ENCODE measurements around the gene GPATCH4. TPM values are rescaled to one million over a fixed set of nuclear protein-coding genes. Genes with fewer than 3 reads are reported as not detected.
A peak's percentile ranks its signal among the peaks of the same experiment; 100 is the strongest.
"Not testable (repeated sequence)": the region's sequence is repeated elsewhere in the genome, so short reads cannot be mapped to it uniquely, and the experiment has no call there.

GPATCH4 gene
- 7.3 TPM for total RNA-seq

DNA sequence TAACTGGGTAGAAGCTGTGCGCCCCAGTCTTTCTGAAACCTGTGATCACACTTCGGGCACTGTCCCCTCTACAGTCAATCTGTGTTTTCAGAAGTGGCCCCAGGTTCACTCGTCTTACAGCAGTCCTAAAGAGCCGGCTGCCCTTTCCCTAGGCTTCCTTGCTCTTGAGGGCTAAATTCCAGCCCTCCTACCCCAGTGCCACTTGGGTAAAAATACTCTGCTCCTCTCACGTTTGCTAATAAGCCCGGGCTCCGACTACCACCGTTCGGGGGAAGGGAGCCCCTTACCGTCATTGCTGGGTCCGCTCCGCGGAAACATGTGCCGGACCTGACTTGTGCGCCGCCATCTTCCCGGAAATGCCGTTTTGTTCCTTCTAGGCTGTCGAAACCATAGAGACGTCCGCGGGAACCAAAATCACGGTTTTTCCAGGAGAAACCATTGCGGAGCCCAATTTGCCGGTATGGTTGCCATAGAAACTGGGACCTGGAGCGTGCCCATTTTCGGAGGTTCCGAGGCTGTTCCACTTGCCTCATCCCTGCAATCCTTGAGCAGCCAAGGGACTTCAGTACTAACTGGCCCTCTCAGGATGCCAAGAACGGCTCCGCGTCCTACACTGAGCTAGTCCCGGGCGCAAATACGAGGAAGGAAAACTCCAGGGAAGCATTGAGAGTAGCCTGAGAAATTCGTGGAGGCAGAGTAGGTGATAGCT lies at the start of gene GPATCH4:
Gene GPATCH4, minus strand, starts transcription at position 358 of the 709 bp plus-strand sequence.
- ATAC-seq (peak; percentile 93), DNase-seq (ENCODE audit: low spot score) (peak; percentile 79)

DNA sequence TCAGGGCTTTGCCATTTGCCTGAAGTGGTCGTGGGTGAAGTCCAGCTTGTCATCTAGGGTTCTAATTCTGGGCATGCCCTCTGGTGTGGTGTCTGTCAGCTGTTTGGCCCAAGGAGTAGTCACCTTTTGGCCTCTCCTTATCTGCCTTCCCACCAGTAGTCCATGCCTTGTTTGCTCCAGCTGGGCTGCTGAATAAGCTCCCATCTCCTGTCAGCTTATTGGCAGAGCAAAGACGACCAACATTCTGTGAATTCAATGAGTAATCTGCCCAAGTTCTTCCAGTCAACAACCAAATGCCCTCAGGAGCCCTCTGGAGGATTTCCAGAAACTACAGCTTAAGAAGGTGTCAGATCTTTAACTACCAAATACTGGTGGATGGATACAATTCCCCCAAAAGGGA lies 47.7 kb upstream of the GPATCH4 start:
- DNase-seq (ENCODE audit: low spot score) (no peak), ATAC-seq (no peak)

DNA sequence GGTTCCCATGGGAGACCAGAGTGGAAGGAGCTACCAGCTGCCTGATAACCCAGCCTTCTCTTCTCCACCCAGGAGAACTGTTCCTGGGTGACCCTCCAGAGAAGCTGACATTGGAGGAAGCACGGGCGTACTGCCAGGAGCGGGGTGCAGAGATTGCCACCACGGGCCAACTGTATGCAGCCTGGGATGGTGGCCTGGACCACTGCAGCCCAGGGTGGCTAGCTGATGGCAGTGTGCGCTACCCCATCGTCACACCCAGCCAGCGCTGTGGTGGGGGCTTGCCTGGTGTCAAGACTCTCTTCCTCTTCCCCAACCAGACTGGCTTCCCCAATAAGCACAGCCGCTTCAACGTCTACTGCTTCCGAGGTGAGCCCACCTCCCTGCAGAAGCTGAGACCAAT lies 47.2 kb upstream of the GPATCH4 start:
- ATAC-seq: no peak
- no peak for DNase-seq (ENCODE audit: low spot score)

DNA sequence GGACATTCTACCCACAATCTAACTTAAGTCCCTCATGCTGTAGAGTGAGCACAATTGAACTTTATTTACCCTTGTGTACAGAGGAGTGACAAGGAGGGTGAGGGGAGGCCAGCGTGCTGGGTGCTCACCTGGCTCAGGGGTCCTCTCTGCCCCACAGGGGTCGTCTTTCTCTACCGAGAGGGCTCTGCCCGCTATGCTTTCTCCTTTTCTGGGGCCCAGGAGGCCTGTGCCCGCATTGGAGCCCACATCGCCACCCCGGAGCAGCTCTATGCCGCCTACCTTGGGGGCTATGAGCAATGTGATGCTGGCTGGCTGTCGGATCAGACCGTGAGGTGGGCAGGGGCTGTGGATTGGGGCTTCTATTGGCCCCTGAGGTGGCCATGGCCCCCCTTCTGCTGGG lies 46.1 kb upstream of the GPATCH4 start:
- ATAC-seq (no peak), DNase-seq (ENCODE audit: low spot score) (no peak)

DNA sequence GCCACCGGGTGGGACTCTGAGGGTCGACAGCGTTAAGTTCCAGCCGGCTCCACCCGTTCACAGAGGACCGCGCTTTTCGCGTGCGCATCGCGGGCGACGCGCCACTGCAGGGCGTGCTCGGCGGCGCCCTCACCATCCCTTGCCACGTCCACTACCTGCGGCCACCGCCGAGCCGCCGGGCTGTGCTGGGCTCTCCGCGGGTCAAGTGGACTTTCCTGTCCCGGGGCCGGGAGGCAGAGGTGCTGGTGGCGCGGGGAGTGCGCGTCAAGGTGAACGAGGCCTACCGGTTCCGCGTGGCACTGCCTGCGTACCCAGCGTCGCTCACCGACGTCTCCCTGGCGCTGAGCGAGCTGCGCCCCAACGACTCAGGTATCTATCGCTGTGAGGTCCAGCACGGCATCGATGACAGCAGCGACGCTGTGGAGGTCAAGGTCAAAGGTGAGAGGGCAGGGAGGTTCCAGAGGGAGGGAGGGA lies 45.5 kb upstream of the GPATCH4 start:
- ATAC-seq (no peak), DNase-seq (ENCODE audit: low spot score) (no peak)

DNA sequence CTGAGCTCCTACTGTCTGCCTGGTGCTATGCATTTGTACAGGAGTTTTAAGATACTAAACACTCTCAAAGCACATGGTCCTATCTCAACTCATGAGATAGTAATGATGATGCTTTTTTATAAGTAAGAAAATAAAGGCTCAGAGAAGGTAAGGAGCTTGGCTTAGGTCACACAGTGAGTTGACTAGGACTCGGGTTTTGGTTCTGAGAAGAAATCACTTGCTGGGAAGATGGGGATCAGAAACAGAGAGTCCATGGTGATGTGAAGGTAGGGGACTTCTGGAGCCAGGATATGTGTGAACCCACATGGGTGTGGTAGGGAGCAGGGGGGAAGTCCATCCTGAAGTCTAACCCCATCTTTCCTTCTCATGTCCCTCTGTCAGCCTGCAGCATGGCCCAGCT lies 44.4 kb upstream of the GPATCH4 start:
- ATAC-seq (no peak), DNase-seq (ENCODE audit: low spot score) (no peak)

DNA sequence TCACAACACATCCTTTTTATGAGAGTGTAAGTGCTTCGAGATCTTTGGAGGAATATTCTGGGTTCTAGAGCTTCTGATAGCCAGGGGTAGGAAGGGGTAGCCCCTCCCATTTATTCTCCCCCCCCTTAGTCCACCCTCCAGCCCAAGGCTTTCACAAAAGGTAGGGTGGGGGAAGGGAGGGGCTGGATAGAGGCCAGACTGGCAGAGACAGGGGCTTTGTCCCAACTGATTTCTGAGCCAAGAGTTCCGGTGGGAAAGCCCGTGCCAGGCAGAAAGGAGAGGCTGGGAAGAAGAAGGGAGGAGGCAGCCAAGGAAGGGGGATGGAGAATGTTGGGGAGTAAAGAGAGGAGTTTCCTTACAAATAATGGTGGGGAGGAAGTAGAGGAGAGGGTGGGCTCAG lies 43.8 kb upstream of the GPATCH4 start:
- ATAC-seq: no peak
- no peak for DNase-seq (ENCODE audit: low spot score)

DNA sequence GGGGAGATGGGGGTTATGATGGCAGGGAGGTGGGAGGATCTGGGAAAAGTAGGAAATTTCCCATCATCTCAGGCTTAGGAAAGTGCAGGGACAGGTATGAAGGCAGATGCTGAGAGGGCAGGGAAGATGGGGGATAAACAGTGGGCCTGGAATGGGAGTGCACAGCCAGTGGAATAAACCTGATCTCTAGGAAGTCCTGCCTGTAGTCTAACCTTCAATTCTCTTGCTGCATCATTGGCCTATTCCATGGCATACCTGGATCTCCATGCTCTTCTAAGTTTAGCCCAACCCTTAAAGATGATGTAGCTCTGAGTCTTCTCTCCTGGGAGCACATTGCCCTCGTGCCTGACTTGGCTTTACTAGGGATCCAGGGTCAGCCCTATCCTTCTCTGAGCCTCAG lies 43.4 kb upstream of the GPATCH4 start:
- ATAC-seq: no peak
- DNase-seq (ENCODE audit: low spot score): no peak

DNA sequence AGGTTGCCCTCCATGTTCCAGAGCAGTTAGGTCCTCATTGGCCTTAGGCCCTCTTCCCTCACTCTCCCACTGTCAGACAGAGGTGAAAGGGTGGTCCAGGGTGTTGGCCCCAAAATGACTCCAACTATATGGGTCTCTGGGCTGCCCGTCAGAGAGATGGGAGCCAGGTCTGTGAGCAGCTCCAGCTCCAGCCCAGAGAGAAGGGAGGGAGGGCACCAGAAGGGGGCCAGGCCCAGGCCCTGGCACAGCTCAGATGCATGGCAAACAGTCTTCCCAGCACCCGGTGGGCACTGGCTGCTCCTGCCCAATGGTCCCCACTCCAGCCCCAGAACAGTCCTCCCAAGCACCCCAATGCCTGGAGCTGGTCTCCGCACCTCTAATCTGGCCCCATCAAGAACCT lies 42.9 kb upstream of the GPATCH4 start:
- ATAC-seq (no peak), DNase-seq (ENCODE audit: low spot score) (no peak)

DNA sequence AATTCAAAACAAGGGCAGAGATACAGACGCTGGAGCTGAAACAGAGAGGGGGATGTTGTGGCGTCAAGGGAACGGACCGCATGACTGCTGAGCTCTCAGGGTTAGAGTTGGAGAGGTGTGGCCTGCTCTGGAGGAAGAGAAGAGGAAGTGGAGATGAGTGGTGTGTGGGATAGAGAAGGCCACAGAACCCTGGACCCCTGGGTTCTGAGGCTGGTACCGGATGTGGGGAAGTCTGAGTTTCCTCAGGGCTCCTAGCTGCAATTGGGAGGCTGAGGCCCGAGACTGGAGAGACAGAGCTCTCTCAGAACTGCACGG lies 42.5 kb upstream of the GPATCH4 start:
- DNase-seq (ENCODE audit: low spot score): no peak
- no peak for ATAC-seq

DNA sequence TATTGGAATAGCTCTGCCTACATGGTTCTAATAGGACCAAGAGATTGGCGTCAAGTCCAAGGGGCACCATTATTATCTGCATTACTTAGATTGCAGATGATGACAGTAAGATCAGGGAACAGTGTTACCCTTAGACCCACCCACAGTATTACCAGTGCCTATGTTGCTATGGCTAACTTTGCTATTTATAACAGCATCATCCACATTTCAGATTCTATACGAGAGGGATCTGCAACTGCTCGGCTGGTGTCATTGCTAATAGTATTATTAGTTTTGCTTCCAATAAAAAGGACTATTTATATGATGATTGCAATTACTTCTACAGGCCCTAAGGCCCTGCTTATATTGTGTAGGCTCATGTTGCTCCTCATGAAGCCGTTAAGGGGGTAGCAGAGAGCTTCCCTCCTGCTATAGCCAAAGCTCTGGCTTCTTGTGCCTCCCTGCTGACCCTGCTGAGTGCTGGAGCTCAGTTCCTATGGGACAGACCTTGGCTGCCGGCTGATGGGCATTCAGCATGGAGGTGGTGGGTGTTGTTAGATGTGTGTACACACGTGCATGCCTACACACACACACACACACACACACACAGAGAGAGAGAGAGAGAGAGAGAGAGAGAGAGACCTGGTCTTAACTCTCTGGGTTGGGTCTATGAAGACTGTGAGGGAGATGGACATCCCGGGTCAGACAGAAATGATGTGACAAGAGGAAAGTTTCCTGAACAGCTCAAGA lies 41.9 kb upstream of the GPATCH4 start:
- ATAC-seq: no peak
- no peak for DNase-seq (ENCODE audit: low spot score)

DNA sequence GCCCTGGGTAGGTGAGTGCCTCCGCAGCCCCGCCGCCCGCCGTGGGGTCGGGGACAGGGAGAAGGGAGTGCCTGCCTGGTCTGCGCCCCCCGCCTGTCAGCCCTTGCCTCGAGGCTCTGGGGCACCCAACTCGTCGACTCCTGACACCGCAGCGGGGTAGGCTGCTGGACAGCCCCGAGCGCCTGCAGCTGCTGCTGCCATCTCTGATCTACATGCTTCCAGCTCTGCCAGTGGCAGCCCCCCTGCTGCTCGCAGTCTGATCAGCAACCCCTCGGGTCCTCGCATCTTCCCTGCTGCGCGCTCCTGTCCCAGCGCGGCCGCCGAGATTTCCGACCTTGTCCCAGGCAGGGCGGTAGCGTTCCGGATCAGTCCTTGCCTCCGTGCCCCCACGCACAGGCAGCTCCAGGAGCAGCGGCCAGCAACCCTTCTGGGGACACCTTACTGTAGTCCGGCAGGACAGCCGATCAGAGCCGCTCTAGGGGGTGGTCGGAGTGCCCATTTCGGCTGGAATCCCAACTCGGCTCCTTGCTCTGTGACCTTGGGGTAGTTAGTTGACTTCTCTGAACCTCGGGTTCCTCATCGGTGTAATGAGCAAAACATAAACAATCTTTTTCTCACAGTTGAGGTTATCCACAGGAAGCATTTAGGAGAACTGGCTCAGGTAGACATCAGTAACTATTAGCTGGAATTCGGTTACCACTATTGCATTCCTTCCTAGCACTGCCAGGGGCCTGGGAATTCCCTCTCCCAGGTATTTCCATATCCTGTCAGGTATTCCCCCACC lies 41.2 kb upstream of the GPATCH4 start:
- ATAC-seq (no peak), DNase-seq (ENCODE audit: low spot score) (no peak)

DNA sequence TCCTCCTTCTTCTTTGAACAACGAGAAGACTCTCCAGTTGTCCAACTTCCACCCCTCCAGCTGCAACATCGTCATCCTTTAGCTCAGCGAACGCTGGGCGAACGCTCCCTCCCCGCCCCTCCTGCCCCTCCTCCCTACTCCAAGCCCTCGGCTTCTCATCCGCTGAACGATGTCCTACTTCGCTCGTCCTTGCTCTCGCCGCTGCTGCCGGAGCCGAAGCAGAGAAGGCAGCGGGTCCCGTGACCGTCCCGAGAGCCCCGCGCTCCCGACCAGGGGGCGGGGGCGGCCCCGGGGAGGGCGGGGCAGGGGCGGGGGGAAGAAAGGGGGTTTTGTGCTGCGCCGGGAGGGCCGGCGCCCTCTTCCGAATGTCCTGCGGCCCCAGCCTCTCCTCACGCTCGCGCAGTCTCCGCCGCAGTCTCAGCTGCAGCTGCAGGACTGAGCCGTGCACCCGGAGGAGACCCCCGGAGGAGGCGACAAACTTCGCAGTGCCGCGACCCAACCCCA lies 40.5 kb upstream of the GPATCH4 start, which contains the start of gene BCAN:
Gene BCAN, plus strand, starts transcription at position 357 of the 504 bp plus-strand sequence. CDS start 3,938 bp downstream, outside the sequence.
- no peak for DNase-seq (ENCODE audit: low spot score)

DNA sequence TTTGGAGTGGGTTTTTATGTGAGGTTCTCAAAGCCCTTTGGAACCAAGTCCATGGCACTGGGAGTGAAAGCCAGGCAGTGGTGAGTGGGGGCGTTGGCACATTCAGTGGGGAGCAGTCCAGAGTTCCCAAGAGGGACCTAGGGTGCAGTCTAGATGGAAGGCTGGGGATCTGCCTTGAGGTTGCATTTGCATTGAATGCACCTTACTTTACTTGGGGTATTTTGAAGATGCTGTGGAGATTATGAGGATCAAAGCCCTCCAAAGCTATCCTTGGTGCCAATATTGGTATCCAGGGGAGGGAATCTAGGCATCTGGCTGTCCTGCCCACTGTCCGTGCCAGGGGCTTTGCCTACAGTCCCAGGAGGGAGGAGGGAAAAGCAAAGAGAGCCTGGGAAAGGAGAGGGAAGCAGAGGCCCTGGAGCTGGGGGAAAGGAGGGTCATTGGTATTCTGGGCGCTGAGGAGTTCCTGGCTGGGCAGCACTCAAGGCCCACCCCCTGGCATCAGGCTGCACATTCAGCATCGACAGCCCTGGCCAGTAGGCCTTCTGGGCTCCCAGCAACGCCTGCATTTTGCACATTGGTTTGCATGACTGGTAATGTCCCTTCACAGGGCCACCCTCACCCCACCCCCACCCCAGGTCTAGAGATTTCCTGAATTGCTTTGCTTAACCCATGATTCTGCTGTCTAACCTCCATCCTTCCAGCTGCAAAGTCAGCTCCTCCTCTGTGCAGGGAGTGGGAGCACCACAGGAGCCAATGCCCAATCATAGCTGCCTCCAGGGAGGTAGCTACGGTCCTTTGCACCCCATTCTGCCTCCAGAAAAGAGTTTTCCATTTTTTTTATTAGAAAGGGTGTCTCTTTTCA lies 39.8 kb upstream of the GPATCH4 start:
- ATAC-seq: no peak
- no peak for DNase-seq (ENCODE audit: low spot score)

More for the DNA sequence above, 40.5 kb upstream of the GPATCH4 start, which contains the start of gene BCAN:
- no peak for ATAC-seq

DNA sequence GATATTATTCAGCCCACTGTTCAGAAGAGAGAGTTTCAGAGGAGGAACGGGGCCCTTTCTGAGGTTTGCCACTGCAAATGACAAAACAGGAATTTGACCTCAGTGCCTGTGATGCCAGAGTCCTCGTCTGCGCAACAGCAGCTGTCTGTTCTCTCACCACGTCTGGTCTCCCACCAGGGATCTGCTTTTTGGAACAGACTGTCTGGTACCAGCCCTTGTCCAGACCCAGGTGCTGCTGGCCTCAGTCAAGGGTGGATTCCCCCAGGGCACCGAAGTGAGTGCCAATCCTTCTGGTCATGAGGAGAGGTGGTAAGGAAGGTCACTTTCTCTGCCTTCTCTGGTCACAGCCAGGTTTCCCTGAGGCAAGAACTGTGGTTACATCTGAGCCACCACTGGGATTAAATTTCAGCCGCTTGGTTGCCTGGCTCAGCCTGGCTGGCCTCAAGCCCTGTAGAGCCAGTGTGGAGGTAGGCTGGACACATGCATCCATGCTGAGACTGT lies 38.4 kb upstream of the GPATCH4 start:
- no peak for DNase-seq (ENCODE audit: low spot score)
- no peak for ATAC-seq

DNA sequence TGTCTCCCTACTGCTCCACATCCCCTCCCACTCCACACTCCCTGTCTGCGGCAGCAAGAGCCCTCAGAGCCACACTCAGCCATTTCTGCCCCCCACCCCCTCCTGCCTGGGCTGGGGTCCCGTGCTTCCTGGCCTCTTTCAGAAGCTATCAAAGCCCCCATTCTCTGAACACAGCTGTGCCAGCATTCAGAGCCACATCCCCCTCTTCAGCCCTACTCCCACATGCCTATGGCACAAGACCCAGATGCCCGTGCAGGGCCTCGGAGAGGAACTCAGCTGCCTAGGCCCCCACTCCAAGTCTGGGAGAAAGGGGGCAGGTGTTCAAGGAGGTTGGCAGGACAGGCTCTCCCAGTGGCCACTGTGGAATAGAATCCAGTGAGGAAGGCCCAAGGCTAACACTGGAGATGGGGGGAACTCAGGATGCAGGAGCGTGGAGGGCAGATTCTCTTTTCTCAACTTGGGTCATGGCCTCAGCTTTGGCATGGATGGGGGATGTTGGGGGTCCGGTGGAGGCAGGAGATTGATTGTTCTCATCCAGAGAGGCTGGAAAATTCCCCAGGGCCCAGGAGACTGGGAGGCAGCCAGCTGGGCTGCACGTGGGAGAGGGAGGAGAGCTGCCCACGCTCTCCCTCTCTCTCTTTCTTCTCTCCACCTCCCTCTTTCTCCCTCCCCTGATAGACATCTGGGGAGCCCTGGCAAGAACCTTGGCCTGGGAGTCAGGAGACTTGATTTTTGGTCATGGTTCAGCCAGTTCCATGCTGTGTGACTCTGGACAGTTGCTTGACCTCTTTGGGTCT lies 37.1 kb upstream of the GPATCH4 start:
- DNase-seq (ENCODE audit: low spot score) (no peak), ATAC-seq (no peak)

DNA sequence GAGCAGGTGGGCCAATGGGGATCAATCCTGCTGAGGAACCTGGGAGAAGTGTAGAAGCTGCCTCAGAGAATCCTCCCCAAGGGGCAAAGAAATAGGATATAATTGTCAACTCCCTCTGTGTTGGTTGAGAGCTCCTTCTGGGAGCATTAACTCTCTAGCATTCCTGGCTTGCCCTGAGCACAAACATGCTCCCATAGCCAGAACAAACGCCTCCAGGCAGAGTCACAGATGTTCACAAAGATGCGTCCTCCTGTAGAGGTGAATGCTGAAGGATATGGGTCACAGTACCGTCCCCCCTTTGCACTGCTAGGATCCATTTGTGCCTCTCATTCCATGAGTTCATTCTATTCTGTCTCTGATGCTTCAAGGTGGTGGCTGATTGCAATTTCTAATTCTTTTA lies 31.1 kb upstream of the GPATCH4 start:
- DNase-seq (ENCODE audit: low spot score) (no peak), ATAC-seq (no peak)

DNA sequence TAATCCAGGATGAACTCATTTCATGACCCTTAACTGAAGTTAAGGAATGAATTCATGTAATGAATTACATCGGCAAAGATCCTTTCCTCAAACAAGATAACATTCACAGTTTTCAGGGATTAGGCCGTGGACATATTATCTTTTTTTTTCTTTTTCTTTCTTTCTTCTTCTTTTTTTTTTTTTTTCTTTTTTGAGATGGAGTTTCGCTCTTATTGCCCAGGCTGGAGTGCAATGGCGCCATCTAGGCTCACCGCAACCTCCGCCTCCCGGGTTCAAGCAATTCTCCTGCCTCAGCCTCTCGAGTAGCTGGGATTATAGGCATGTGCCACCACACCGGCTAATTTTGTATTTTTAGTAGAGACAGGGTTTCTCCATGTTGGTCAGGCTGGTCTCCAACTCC lies 29.9 kb upstream of the GPATCH4 start:
- not testable (repeated sequence) for DNase-seq (ENCODE audit: low spot score); ATAC-seq

DNA sequence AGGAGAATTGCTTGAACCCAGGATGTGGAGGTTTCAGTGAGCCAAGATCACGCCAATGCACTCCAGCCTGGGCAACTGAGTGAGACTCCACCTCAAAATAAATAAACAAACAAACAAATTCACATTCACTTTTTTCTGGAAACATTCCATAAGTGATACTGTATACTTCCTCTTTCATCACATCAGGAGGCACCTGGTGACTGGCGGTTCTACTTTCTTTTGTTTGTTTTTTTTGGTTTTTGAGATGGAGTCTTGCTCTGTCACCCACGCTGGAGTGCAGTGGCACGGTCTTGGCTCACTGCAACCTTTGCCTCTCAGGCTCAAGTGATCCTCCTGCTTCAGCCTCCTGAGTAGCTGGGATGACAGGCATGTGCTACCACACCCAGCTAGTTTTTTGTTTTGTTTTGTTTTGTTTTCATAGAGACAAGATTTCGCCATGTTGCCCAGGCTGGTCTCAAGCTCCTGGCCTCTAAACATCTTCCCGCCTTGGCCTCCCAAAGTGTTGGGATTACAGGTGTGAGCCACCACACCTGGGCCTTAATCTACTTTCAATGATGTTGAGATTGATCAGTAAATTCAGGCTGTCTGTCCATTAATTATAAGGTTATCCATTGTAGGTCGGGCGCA lies 28.7 kb upstream of the GPATCH4 start:
- no peak for DNase-seq (ENCODE audit: low spot score)
- ATAC-seq: no peak
